GM19351 (cell line): ENCODE results near the gene PTPN4.
"Not testable (repeated sequence)": the region's sequence is repeated elsewhere in the genome, so short reads cannot be mapped to it uniquely, and the experiment has no call there.

Experiments
- ATAC-seq: cut with Tn5 transposase; IDR thresholded peaks from one replicate; pipeline ENCODE4 v1.9.1; 2021; ENCODE audit warnings: mild to moderate bottlenecking, moderate library complexity; ENCODE audit not compliant: unreplicated experiment

Gene PTPN4

GRCh38 chr2:119803101-119803500 lies 43.4 kb downstream of the PTPN4 start:
- ATAC-seq, result no peak

- ATAC-seq, result not testable (repeated sequence)
These were observed 44.7 kb downstream of the PTPN4 start for GRCh38 chr2:119804409-119804808.

- no peak for ATAC-seq
These were observed 48.9 kb downstream of the PTPN4 start for GRCh38 chr2:119808516-119809147.

- no peak for ATAC-seq
These were observed 49.8 kb downstream of the PTPN4 start for GRCh38 chr2:119809339-119810048.

GRCh38 chr2:119810049-119810630 lies 50.4 kb downstream of the PTPN4 start:
- ATAC-seq, result no peak

GRCh38 chr2:119814216-119814615 lies 54.5 kb downstream of the PTPN4 start:
- ATAC-seq, result no peak

GRCh38 chr2:119818792-119819191 lies 59.1 kb downstream of the PTPN4 start:
- ATAC-seq, result no peak

- ATAC-seq, result no peak
These were observed 60.1 kb downstream of the PTPN4 start for GRCh38 chr2:119819846-119820245.

- no peak for ATAC-seq
These were observed 60.6 kb downstream of the PTPN4 start for GRCh38 chr2:119820275-119820674.

- ATAC-seq, result no peak
These were observed 61.5 kb downstream of the PTPN4 start for GRCh38 chr2:119821266-119821665.

- no peak for ATAC-seq
These were observed 64.1 kb downstream of the PTPN4 start for GRCh38 chr2:119823734-119824334.

GRCh38 chr2:119826370-119826961 lies 66.7 kb downstream of the PTPN4 start:
- peak; percentile 78 for ATAC-seq

- ATAC-seq, result no peak
These were observed 68.3 kb downstream of the PTPN4 start for GRCh38 chr2:119827866-119828507.

- ATAC-seq, result no peak
These were observed 76.9 kb downstream of the PTPN4 start for GRCh38 chr2:119836455-119837142.

GRCh38 chr2:119837350-119837749 lies 77.6 kb downstream of the PTPN4 start:
- no peak for ATAC-seq

- ATAC-seq, result no peak
These were observed 78.0 kb downstream of the PTPN4 start for GRCh38 chr2:119837759-119838158.

GRCh38 chr2:119838179-119838578 lies 78.5 kb downstream of the PTPN4 start:
- ATAC-seq, result no peak

- no peak for ATAC-seq
These were observed 81.8 kb downstream of the PTPN4 start for GRCh38 chr2:119841550-119841949.

- ATAC-seq, result no peak
These were observed 86.3 kb downstream of the PTPN4 start for GRCh38 chr2:119846021-119846420.

- no peak for ATAC-seq
These were observed 90.3 kb downstream of the PTPN4 start for GRCh38 chr2:119849838-119850565.
